ENCODE measurements around the gene GALNTL6. TPM values are rescaled to one million over a fixed set of nuclear protein-coding genes. Genes with fewer than 3 reads are reported as not detected.

GALNTL6 gene
- total RNA-seq, 1 donor from 2014 or later, result 1.7 TPM

GRCh38 chr4:172127168-172127567 lies 314.0 kb downstream of the GALNTL6 start:
- Mint-ChIP-seq H3K36me3 (no peaks in the 10 kb centered on the region), H3K4me3 (no peak overlapping the region), H3K27me3 (no peaks in the 10 kb centered on the region), H3K27ac (no peak overlapping the region), H3K4me1 (ENCODE audit: unreplicated experiment) (peaks cover 3% of the 10 kb centered on the region), H3K9me3 (no peaks in the 10 kb centered on the region)
- TF ChIP-seq CTCF (conservative IDR thresholded peaks at IDR 0.05), result no peak
- DNase-seq (ENCODE audit: extremely low spot score, unreplicated experiment), result no peak

- Mint-ChIP-seq H3K27ac (no peak overlapping the region), H3K4me1 (ENCODE audit: unreplicated experiment) (peaks cover 3% of the 10 kb centered on the region), H3K36me3 (no peaks in the 10 kb centered on the region), H3K27me3 (no peaks in the 10 kb centered on the region), H3K4me3 (no peak overlapping the region), H3K9me3 (no peaks in the 10 kb centered on the region)
- DNase-seq (ENCODE audit: extremely low spot score, unreplicated experiment), result no peak
- no peak for TF ChIP-seq CTCF (conservative IDR thresholded peaks at IDR 0.05)
These were observed 316.4 kb downstream of the GALNTL6 start for GRCh38 chr4:172129593-172129992.

GRCh38 chr4:172134521-172134920 lies 321.3 kb downstream of the GALNTL6 start:
- TF ChIP-seq CTCF (conservative IDR thresholded peaks at IDR 0.05), result no peak
- Mint-ChIP-seq H3K36me3 (no peaks in the 10 kb centered on the region), H3K9me3 (no peaks in the 10 kb centered on the region), H3K4me3 (no peak overlapping the region), H3K4me1 (ENCODE audit: unreplicated experiment) (peaks cover 3% of the 10 kb centered on the region), H3K27ac (no peak overlapping the region), H3K27me3 (no peaks in the 10 kb centered on the region)
- DNase-seq (ENCODE audit: extremely low spot score, unreplicated experiment), result no peak

- Mint-ChIP-seq H3K27me3 (no peaks in the 10 kb centered on the region), H3K27ac (no peak overlapping the region), H3K9me3 (no peaks in the 10 kb centered on the region), H3K4me3 (no peak overlapping the region), H3K4me1 (ENCODE audit: unreplicated experiment) (no peaks in the 10 kb centered on the region), H3K36me3 (no peaks in the 10 kb centered on the region)
- TF ChIP-seq CTCF (conservative IDR thresholded peaks at IDR 0.05), result no peak
- DNase-seq (ENCODE audit: extremely low spot score, unreplicated experiment), result no peak
These were observed 327.8 kb downstream of the GALNTL6 start for GRCh38 chr4:172141025-172141424.

- Mint-ChIP-seq H3K9me3 (no peaks in the 10 kb centered on the region), H3K27ac (no peak overlapping the region), H3K4me3 (no peak overlapping the region), H3K4me1 (ENCODE audit: unreplicated experiment) (no peaks in the 10 kb centered on the region), H3K36me3 (no peaks in the 10 kb centered on the region), H3K27me3 (no peaks in the 10 kb centered on the region)
- no peak for DNase-seq (ENCODE audit: extremely low spot score, unreplicated experiment)
- TF ChIP-seq CTCF (conservative IDR thresholded peaks at IDR 0.05), result no peak
These were observed 329.1 kb downstream of the GALNTL6 start for GRCh38 chr4:172142281-172142741.
